LNCAP (cell line): ENCODE measurements around the gene ARFGEF2.

Source experiments
- CTCF ChIP-seq: fragments of 450-650 bp; IDR thresholded peaks from 2 replicates; pipeline ENCODE4 v1.5.1; 2017; ENCODE audit warnings: mild to moderate bottlenecking

Gene ARFGEF2

GRCh38 chr20:49009899-49010631 lies 88.6 kb downstream of the ARFGEF2 start:
- TF ChIP-seq CTCF: no peak

- TF ChIP-seq CTCF: no peak
Observed at GRCh38 chr20:49024220-49024619, 102.7 kb downstream of the ARFGEF2 start.

DNA sequence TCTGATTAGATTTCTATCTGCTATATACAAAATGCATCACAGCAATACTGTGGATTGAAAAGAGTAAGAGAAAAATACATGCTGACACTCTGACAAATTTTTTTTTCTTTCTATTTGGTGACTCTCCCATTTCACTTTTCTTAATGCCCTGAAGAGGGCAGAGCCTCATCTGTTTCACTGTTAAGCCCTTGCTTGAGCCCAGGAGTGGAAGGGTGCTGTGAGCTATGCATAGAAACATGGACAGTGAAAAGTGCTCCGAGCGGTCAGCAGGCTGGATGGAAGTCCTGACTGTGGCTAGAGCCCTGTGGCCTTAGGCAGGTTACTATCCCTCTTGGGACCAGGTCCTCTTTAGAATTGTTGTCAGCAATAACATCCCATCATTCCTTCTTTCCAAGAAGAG lies 107.2 kb downstream of the ARFGEF2 start:
- TF ChIP-seq CTCF: peak; percentile 30; the same call in 1 of the 2 replicates

DNA sequence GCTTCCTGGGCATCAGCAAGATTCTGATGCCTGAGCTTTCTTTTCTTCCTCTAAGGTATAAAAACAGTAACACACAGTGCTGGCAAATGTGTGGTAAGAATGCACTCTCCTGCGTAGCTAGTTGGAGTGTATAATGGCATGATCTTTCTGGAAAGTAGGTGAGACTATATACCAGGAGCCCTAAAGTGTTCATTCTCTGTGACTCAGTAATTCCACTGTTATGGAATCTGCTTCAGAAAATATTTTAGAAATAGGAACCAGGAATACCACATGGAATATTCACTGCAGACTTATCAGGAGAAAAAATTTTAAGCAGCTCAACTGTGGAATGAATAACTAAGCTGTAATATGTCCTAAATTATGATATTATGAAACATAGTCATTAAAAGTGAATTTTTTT lies 107.7 kb downstream of the ARFGEF2 start:
- TF ChIP-seq CTCF: no peak

DNA sequence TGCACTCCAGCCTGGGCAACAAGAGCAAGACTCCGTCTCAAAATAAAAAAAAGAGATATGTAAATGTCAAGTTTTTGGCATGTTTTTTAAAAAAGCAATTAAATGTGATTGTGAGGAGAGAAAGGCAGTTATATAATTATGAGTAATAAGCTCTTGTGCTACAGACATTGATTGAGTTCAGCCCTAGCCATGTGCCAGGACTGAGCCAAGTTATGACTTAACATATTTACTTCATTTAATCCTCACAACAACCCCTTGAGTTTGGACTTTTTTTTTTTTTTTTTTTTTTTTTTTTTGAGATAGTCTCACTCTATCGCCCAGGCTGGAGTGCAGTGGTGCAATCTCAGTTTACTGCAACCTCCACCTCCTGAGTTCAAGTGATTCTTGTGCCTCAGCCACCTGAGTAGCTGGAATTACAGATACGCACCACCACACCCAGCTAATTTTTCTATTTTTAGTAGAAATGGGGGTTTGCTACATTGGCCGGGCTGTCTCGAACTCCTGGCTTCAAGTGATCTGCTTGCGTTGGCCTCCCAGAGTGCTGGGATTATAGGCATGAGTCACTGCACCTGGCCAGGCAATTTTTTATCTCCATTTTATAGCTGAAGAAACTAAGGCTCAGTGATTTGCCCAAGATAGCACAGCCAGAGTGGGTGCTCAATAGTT lies 109.6 kb downstream of the ARFGEF2 start:
- TF ChIP-seq CTCF: no peak

DNA sequence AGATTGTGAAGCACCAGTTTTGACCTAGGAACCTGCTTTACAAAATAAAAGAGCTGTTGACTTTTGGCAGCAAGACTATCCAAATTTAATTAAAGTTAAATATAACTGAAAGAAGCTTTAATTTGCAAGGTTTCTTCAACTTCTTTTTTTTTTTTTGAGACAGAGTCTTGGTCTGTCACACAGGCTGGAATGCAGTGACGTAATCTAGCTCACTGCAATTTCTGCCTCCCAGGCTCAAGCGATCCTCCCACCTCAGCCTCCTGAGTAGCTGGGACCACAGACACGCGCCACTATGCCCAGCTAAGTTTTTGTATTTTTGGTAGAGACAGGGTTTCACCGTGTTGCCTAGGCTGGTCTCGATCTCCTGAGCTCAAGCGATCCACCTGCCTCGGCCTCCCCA lies 110.9 kb downstream of the ARFGEF2 start:
- no peak for TF ChIP-seq CTCF

DNA sequence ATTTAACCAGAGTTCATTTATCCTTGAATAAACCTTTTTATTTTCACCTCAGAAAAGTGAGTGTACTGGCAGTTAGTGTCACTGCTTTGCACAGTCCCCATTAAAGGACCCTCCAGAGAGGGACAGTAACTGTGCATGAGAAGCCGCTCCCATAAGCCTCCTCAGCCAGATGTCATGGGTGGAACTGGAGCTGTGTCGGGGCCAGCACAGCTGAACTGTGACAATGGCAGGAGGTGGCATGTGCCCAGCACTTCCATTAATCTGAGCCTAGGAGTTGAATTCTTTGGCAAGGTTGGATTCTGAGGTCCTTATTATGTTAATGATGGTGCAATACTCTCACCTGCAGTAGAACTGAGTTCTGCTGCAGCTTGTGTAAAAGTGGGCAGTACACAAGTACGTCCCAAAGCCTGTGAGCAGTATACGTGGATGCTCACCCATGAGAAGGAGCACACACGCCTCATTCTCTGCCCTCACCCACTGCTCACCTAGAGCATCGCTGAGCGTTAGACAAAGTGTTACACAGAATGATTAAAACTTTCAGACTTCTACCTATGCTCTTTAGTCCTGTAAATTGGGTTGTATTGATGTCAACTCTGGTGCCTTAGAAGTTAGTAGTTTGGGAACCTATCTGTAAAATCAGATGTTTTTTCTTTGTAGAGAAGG lies 112.7 kb downstream of the ARFGEF2 start:
- no peak for TF ChIP-seq CTCF
